HT-29 (cell line): Measurements from ENCODE around the gene TUBA4A. TPM values are rescaled to one million over a fixed set of nuclear protein-coding genes. Genes with fewer than 3 reads are reported as not detected.
A peak's percentile ranks its signal among the peaks of the same experiment; 100 is the strongest.
"Not testable (repeated sequence)": the region's sequence is repeated elsewhere in the genome, so short reads cannot be mapped to it uniquely, and the experiment has no call there.

Experiments
- DNase-seq: peaks from one replicate; pipeline ENCODE4 v3.0.0-alpha.2; 2015; ENCODE audit warnings: low spot score
- total RNA-seq: library from RNA; depleted of rRNA; stranded (reverse); fragments of >200 nt; shearing (Covaris generic); gene quantifications from 2 replicates; pipeline ENCODE4 v1.2.3, GENCODE V29; 2014

TUBA4A gene
- total RNA-seq, 1 experiment from 2014 or later: 93.8 TPM

DNA sequence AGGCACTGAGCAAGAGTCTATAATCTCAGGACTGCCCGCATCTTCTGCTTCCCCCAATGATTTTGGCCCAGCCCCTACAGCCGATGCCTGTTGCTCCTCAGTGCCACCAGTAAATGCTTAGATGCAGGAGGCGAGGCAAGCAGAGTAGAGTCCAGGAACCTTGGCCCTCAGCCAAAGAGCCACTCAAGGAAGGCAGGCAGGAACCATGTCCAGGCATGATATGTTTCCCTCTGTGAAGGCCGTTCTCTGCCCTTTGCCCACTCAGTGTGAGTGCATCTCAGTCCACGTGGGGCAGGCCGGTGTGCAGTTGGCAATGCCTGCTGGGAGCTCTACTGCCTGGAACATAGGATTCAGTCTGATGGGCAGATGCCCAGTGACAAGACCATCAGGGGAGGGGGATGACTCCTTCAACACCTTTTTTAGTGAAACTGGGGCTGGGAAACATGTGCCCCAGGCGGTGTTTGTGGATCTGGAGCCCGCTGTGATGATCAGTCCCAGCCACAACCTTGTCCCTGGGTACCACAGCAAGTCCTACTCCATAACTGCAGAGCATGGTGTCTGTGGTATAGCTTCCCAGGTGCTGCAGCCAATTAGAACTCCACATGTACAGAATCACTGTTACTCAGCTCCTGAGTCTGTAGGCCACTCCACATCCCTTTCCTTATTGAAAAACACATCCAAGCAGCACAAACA lies 15.8 kb upstream of the TUBA4A start:
- peak; percentile 52 for DNase-seq

DNA sequence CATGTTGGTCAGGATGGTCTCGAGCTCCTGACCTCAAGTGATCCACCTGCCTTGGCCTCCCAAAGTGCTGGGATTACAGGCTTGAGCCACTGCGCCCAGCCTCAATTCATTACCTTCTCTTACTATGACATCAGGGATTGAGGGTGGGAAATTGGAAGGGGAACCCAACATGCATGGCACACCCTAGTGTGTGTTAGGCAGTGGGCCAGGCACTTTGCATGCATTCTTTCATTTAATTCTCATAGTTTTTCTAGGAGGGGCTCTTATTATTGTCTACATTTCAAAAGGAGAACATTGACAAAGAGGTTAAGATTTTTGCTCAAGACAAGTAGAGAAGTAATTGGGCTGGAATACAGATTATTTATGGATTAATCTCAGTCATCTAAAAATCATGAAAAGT lies 14.6 kb upstream of the TUBA4A start:
- DNase-seq: no peak

DNA sequence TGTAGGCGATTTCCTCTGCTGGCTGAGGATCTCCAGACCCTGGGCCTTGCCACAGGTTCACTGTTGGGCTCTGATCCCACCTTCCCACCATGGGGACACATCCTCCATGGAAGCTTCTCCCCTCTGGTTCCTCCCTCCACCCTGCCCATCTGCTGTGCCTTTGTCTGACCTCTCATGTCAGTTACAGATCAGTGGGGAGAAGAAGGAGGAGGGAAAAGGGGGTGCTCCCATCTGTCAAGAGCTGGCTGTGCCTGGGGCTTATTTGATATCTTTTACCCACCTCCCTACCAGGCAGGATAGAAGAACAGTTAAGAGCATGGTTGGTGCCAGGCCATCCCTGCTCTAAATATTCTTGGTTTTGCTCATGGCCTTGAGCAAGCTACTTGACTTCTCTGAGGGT lies 13.2 kb upstream of the TUBA4A start:
- DNase-seq: no peak

DNA sequence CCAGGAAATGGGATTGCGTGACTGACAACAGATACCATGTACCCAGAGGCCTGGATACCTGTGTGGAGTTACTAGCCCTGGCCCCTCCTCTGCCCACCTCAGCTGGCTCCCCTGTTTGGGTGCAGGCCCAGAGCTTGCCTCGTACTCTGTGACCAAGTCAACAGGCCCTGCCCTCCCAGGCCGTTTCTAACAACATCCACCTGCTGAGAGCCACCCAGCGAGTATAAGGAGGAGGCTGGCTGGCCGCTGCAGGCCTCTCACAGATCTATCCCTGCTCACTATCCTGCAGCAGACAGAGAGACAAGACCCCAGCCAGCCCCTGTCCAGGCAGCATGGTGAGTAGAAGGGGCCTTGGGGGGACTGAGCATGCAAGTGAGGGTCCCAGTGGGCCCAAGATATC lies 12.5 kb upstream of the TUBA4A start:
- DNase-seq: no peak

DNA sequence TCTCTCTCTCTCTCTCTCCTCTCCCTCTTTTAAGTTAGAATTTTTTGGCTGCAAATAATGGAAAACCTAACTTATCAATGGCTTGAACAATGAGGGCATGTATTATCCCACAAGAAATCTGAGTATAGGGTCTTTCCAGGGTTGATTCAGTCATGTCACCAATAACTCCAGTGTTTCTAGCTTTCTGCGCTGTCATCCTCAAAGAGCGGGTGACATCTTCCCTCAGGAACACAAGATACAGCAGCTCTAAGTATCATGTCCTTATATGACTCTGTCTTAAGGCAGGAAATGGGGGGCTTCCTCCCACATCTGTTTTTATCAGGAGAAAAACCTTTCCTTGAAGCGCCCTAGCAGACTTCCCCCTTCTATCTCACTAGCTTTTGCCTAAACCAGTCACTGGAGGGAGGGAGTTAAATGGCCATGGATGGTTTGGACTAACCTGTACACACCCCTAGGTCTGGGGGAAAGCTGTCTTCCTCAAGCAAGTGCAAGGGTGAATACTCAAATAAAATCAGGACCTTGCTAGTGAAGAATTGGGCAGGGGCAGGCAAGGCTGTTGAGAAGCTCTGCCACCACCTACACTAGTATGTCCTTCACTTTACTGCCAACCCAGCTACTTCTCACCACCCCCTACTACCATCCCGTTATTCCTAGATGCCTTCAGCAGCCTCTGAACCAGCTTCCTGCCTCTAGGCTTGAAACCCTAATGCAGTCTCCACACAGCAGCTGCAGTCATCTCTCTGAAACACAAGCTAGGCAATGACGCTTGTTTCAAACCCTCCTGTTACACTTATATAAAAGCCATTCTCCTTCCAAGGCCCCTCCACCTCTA lies 7.5 kb upstream of the TUBA4A start:
- no peak for DNase-seq

DNA sequence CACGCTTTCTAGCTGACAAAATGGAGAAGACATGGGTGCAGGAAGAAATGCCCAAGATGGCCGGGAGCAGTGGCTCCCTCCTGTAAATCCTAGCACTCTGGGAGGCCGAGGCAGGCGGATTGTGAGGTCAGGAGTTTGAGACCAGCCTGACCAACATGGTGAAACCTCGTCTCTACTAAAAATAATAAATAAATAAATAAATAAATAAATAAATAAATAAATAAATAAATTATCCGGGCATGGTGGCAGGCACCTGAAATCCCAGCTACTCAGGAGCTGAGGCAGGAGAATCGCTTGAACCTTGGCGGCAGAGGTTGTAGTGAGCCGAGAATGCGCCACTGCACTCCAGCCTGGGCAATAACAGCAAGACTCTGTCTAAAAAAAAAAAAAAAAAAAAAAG lies 5.2 kb upstream of the TUBA4A start:
- not testable (repeated sequence) for DNase-seq

DNA sequence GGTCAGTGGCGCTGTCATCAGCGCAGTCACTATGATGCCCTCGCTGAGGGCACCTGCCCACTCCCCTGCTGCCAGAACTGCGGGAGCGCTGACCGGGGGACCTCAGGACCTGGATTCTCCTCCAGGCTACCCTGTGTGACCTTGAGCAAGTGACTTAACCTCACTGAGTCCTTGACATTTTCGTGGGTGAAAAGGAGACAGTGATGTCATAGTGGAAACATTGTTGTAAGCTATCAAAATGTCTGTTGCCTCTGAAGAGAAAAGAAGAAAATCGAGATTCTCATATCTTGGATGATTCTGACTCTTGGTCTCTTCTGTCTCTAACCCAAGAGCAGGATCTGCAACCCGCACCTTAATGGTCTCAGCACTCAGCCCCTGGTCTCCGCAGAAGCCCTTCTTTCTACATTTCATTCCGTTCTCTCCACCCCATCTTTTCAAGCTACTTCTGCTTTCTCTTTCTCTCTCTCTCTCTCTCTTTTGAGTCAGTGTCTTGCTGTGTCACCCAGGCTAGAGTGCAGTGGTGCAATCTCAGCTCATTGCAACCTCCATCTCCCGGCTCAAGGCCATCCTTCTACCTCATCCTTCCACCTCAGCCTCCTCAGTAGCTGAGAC lies 978 bp upstream of the TUBA4A start:
- no peak for DNase-seq

DNA sequence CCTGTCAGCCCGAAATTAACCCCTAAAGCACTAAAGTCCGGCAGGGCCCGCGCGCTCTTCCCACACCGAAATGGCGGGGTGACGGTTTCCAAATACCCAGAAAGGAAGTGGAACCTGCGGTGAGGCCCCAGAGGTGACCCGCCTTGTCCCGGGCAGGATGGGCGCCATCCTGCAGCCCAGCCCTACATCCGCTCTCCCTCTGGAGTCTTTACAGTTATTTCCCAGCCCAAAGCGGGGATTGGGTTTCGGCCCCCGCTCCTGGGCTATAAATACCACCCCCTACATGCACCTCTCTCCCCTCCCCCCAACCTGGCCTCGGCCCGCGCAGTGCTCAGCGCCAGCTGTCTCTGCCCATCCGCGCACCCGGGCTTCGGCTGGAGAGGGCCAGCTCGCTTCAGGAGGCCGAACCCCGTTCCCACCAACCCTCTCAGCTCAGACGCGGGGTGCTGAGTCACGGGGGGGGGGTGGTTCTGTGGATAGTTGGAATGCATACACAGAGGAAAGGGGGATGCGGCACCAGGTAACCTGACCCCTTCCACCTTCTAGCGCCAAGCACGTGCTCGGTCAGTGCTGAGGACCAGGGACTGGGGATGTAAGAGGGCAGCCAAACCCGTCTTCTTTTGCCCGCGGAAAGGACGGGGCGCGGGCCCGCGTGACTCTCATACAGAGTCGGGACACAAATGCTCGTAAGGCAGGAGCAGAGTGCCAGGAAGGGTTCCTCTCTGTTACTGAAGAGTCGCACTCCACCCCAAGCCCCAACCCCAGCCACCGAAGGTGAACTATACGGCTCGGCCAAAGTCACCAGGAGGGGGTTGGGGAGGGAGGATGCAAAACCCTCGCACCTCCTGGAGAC lies 592 bp downstream of the TUBA4A start, which contains the start of gene TUBA4B:
TUBA4B (plus strand) TSS at position 344 of the 853 bp plus-strand sequence; CDS start at position 509, 165 bp downstream.
- peak; percentile 36 for DNase-seq

DNA sequence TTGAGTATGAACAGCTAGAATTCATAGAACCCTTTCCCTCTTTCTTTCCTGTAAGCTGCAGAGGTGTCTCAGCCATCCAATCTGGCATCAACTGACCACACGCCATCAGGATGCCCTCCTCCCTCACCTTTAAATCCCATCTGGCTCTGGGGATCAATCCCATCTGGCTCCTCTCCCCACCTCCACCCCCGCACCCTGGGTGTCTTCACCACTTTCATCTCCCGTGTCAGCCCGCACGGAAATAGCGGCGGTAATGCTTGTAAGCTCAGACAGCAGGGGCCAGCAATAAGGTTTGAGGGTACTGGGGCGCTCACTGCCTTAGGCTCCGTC lies 1.2 kb downstream of the TUBA4A start:
- no peak for DNase-seq

DNA sequence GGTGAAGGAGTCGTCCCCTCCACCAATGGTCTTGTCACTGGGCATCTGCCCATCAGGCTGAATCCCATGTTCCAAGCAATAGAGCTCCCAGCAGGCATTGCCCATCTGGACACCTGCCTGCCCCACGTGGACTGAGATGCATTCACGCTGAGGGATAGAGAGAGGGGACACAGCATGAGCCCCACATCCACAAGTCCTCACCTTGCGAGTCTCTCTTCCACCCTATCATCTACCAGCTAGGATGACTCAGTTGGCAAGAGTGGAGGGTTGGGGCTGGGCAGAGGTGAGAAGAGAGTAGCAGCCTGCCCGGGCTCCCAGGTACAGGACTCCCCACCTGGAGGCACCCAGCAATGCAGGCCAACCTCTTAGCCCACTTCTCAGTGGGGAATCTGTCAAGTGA lies 1.6 kb downstream of the TUBA4A start:
- no peak for DNase-seq

DNA sequence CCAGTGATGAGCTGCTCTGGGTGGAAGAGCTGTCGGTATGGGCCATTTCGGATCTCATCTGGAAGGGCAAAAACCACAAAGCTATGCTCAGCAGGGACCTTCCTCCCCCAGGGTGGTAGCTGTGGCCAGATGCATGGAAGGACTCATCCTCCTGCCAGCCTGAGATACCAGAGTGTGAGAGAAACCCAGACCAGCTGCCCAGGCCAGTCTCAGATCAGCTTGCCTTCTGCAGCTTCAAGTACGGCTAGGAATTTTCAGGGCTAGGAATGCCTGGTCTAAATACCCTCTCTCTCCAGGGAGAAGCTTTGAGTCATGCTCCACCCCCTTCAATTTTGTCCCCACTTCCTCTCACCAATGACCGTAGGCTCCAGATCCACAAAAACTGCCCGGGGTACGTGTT lies 2.1 kb downstream of the TUBA4A start:
- DNase-seq: no peak

DNA sequence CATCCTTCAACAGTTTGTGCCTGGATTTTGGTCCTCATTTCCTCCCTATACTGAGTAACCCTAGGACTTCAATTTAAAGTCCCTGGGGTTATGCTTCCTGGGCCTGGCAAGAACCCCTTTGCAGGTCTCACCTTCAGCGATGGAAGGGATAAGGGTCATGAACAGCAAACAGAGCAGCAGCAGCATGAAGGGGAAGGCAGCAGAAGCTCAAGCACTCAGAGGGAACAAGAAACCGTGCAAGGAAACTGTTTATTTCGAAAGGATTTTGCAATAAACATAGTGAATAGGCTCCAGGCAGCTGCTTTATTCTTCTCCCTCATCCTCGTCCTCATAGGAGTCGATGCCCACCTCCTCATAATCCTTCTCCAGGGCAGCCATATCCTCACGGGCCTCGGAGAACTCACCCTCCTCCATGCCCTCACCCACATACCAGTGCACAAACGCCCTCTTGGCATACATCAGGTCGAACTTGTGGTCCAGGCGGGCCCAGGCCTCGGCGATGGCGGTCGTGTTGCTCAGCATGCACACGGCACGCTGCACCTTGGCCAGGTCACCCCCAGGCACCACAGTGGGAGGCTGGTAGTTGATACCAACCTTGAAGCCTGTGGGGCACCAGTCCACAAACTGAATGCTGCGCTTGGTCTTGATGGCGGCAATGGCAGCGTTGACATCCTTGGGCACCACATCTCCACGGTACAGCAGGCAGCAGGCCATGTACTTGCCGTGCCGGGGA lies 3.5 kb downstream of the TUBA4A start:
- DNase-seq: no peak

DNA sequence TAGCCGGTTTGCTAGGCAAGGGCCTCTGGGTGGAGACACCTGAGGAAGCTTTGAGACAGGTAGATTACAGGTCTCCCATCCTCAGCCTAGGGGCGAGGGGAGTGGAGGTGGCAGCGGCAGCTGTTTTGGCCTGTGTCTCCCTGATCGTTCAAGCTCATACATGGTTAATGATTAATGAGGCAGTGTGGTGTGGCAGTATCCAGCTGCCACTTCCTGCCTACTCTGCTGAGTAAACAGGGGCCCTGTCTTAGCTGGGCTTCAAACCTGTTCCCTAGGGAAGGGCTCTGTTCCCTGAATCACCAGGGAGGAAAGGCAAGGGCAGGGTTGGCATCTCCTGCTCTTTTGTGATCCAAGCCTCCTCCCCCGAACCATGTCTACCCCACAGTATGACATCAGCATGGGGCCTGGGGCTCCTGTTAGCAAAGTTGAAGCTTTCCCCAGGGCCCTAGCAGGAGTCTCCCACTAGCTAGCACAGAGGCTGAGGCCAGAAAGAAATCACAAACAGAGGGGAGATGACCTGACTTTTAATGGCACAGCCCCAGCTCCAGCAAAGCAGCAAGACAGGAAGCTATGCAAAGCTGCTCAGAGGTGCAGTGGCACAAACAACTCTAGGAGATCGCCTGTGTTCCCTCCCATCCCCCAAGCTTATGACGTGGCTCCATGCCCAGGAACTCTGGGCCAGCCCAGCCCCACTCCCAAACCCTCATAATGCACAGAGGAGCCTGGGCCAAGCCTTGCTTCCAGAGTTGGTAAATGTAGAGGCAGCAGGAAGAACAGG lies 4.3 kb downstream of the TUBA4A start:
- peak; percentile 89 for DNase-seq

DNA sequence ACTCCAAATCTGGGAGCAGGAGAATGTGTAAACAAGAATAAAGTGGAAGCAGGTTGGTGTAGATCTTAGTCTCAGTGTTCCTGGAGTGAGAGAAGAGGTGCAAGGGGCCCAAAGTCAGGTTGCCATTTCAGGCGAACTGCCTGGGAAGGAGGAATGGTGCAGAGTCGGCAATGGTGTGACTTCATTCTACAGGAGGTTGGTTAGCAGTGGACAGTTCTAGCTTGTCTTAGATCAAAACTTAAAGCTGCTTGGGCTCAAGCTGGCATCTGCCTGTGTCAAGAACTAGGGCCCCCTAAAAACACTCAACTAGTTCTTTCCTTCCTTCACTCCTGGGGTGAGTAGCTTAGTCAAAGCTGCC lies 4.9 kb downstream of the TUBA4A start:
- no peak for DNase-seq

DNA sequence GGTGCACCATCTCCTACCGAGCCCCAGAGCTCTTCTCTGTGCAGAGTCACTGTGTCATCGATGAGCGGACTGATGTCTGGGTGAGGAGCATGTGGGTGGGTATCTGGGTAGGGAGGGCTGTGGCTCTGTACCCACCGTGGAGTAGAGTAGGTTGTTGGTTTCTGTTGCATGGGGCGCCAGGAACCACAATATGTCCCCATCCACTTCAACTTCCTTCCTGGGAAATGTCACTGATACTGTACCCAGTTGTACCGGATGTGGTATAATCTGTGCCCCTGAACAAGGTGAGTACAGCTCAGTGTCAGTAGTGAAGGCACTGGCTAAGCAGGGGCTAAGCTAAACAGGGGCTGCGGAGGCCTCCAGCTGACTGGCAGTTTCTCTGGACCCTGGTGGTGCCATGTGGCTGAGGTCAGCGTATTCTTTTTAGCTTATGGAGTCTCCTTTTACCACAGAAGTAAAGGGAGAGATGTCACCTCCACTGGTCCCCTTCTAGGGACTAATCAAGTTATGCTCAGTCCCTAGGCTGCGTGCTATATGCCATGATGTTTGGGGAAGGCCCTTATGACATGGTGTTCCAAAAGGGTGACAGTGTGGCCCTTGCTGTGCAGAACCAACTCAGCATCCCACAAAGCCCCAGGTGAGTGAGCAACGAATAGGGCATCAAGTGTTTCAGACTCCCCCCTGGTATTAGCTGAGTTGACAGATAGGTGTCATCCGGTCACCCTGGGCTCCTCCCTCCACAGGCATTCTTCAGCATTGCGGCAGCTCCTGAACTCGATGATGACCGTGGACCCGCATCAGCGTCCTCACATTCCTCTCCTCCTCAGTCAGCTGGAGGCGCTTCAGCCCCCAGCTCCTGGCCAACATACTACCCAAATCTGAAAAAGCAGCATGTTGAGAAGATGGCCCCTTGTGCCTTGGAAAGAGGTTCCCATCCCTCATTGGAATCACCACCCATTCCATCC lies 5.8 kb downstream of the TUBA4A start:
- no peak for DNase-seq

DNA sequence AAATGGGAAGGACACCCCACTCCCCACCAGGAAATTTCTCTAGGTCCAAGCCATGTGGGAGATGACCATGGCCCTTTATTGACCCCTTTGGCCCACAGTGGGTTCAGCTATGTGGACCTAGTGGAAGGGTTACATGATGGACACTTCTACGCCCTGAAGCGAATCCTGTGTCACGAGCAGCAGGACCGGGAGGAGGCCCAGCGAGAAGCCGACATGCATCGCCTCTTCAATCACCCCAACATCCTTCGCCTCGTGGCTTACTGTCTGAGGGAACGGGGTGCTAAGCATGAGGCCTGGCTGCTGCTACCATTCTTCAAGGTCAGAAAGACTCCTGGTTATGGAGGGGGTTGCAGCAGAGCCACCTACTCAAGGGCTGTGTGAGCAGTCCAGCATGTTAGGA lies 7.2 kb downstream of the TUBA4A start:
- no peak for DNase-seq

DNA sequence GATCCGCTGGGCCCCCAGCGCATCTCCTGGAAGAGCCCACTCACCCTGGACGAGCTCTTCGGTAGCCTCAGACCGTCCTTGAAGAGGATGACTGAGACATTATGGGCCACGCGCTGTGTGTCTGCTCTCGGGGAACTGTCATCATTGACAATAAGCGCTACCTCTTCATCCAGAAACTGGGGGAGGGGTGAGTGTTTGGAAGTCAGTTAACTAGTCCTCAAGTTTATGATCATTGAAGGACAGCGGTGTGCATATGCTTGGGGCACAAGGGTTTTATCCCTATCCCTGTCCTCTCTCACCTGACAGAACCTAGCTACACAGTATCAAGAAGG lies 7.9 kb downstream of the TUBA4A start:
- DNase-seq: no peak

DNA sequence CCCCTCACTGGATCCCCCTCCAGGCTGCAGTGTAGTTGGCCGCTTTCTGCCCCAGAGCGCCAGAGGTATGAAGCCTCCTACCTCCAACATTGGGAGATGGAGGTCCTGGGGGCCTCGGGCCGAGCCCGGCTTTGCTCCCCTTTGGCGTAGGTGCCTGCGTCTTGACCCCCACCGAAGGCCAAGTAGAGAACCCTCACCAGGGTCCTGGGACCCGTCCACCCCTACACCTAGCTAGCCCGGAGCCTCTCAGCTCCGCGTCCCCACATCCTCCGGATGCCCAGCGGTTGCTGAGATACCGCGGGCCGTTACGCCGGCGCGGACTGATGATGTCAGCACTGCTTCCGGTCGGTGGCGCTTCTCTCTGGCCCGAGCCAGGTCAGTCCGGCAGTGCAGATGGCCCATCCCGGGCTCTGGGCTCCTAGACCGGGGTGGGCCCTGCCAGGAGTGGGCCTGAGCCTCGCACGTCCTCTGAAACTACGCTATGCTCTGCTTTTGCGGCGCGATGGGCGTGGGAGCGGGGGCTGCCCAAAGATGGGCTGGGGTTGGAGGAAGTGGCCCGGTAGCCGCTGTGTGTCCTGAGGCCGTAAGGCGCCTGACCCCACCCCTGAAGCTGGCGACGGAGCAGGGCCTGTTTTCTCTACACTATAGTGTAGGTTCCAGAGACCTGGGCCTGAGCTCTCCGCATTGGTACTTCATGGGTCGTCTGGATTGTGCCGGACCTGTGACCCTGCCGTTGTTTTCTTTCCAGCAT lies 8.4 kb downstream of the TUBA4A start, which contains the start of the genes GLB1L and STK16:
GLB1L (minus strand) TSS at position 297 of the 751 bp plus-strand sequence. CDS start 1,871 bp downstream, outside the sequence.
STK16 (plus strand) TSS at position 332 of the 751 bp plus-strand sequence. CDS start 521 bp downstream, outside the sequence.
- DNase-seq: peak; percentile 95
